ENCODE data around the gene ATP6V0A4.

DNA sequence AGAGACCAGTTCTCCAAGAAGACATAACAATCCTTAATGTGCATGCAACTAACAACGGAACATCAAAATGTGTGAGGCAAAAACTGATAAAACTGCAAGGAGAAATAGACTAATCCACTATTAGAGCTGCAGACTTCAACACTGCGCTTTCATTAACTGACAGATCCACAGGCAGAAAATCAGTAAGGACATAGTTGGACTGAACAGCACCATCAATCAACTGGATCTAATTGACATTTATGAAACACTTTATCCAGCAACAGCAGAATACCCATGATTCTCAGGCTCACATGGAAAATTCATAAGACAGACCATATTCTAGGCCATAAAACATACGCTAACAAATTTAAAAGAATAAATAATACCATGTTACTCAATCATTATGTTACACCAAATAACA lies 21.6 kb upstream of the ATP6V0A4 start:
- TF ChIP-seq, protein P1, sequence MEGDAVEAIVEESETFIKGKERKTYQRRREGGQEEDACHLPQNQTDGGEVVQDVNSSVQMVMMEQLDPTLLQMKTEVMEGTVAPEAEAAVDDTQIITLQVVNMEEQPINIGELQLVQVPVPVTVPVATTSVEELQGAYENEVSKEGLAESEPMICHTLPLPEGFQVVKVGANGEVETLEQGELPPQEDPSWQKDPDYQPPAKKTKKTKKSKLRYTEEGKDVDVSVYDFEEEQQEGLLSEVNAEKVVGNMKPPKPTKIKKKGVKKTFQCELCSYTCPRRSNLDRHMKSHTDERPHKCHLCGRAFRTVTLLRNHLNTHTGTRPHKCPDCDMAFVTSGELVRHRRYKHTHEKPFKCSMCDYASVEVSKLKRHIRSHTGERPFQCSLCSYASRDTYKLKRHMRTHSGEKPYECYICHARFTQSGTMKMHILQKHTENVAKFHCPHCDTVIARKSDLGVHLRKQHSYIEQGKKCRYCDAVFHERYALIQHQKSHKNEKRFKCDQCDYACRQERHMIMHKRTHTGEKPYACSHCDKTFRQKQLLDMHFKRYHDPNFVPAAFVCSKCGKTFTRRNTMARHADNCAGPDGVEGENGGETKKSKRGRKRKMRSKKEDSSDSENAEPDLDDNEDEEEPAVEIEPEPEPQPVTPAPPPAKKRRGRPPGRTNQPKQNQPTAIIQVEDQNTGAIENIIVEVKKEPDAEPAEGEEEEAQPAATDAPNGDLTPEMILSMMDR (IDR thresholded peaks at IDR 0.05) = no peak
- TF ChIP-seq, protein P2, sequence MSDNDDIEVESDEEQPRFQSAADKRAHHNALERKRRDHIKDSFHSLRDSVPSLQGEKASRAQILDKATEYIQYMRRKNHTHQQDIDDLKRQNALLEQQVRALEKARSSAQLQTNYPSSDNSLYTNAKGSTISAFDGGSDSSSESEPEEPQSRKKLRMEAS (IDR thresholded peaks at IDR 0.05; ENCODE audit: low read depth) = no peak
- TF ChIP-seq CHD2 (IDR thresholded peaks at IDR 0.05; ENCODE audit: low read length, partially characterized antibody) (no peak), POLR2AphosphoS5 (IDR thresholded peaks at IDR 0.05; ENCODE audit: low read depth, low read length) (no peak), FOXJ3 (CRISPR knock-in tag; IDR thresholded peaks at IDR 0.05) (no peak), MXI1 (IDR thresholded peaks at IDR 0.05; ENCODE audit: low read depth, low read length) (no peak), TAF1 (IDR thresholded peaks at IDR 0.05; ENCODE audit: borderline replicate concordance, low read depth, low read length) (no peak), GABPA (IDR thresholded peaks at IDR 0.05; ENCODE audit: low read depth) (no peak), NRF1 (IDR thresholded peaks at IDR 0.05; ENCODE audit: low read depth, low read length) (no peak), YY1 (IDR thresholded peaks at IDR 0.05; ENCODE audit: low read depth) (no peak)
- TF ChIP-seq, protein P3, sequence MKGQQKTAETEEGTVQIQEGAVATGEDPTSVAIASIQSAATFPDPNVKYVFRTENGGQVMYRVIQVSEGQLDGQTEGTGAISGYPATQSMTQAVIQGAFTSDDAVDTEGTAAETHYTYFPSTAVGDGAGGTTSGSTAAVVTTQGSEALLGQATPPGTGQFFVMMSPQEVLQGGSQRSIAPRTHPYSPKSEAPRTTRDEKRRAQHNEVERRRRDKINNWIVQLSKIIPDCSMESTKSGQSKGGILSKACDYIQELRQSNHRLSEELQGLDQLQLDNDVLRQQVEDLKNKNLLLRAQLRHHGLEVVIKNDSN (IDR thresholded peaks at IDR 0.05; ENCODE audit: borderline replicate concordance, low read depth) = no peak
- TF ChIP-seq, protein P4, sequence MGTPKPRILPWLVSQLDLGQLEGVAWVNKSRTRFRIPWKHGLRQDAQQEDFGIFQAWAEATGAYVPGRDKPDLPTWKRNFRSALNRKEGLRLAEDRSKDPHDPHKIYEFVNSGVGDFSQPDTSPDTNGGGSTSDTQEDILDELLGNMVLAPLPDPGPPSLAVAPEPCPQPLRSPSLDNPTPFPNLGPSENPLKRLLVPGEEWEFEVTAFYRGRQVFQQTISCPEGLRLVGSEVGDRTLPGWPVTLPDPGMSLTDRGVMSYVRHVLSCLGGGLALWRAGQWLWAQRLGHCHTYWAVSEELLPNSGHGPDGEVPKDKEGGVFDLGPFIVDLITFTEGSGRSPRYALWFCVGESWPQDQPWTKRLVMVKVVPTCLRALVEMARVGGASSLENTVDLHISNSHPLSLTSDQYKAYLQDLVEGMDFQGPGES (IDR thresholded peaks at IDR 0.05; ENCODE audit: low read depth, low read length) = no peak
- TF ChIP-seq, protein P5, sequence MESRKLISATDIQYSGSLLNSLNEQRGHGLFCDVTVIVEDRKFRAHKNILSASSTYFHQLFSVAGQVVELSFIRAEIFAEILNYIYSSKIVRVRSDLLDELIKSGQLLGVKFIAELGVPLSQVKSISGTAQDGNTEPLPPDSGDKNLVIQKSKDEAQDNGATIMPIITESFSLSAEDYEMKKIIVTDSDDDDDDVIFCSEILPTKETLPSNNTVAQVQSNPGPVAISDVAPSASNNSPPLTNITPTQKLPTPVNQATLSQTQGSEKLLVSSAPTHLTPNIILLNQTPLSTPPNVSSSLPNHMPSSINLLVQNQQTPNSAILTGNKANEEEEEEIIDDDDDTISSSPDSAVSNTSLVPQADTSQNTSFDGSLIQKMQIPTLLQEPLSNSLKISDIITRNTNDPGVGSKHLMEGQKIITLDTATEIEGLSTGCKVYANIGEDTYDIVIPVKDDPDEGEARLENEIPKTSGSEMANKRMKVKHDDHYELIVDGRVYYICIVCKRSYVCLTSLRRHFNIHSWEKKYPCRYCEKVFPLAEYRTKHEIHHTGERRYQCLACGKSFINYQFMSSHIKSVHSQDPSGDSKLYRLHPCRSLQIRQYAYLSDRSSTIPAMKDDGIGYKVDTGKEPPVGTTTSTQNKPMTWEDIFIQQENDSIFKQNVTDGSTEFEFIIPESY (IDR thresholded peaks at IDR 0.05; ENCODE audit: borderline replicate concordance, low read depth) = no peak
